Bronchial epithelial cell (primary cell): ENCODE data around the gene CACNG6. TPM values are rescaled to one million over a fixed set of nuclear protein-coding genes. Genes with fewer than 3 reads are reported as not detected.
"Not testable (repeated sequence)": the region's sequence is repeated elsewhere in the genome, so short reads cannot be mapped to it uniquely, and the experiment has no call there.

Experiments
- DNase-seq: peaks from one replicate; pipeline ENCODE4 v3.0.0-alpha.2; 2010; ENCODE audit warnings: low read depth
- FAIRE-seq: peaks from 2 replicates; lab custom pipeline; 2011; peaks lifted over from hg19 to GRCh38; lab: Jason Lieb, UNC
- H3K27me3 ChIP-seq: 2 replicates; pipeline ENCODE4 v1.5.1; 2011; ENCODE audit warnings: low read length; ENCODE audit not compliant: control insufficient read depth, insufficient read depth
- H3K36me3 ChIP-seq: 2 replicates; pipeline ENCODE4 v1.5.1; 2011; ENCODE audit warnings: low read length; ENCODE audit not compliant: control insufficient read depth, insufficient read depth
- H3K4me3 ChIP-seq: 2 replicates; pipeline ENCODE4 v1.5.1; 2011; ENCODE audit warnings: mild to moderate bottlenecking, low read depth, low read length, control low read depth
- CTCF ChIP-seq: IDR thresholded peaks from 2 replicates; pipeline ENCODE4 v1.5.1; 2011; ENCODE audit warnings: mild to moderate bottlenecking, moderate library complexity, low read length, control low read depth, inconsistent platforms; ENCODE audit not compliant: insufficient read depth, severe bottlenecking
- total RNA-seq: library from RNA; depleted of rRNA; stranded (reverse); fragments of >200 nt; gene quantifications from 2 replicates; pipeline ENCODE4 v1.2.1, GENCODE V29; 2014

Gene CACNG6
- total RNA-seq, 1 donor from 2014 or later, result 0.26 TPM

GRCh38 chr19:53945998-53946397 is 45.4 kb upstream of the CACNG6 start:
- Histone ChIP-seq H3K36me3 (no peaks in the 10 kb centered on the region), H3K27me3 (no peaks in the 10 kb centered on the region), H3K4me3 (no peak overlapping the region)
- DNase-seq (no peak), FAIRE-seq (no peak)
- no peak for TF ChIP-seq CTCF

GRCh38 chr19:53947624-53948023 is 43.8 kb upstream of the CACNG6 start:
- Histone ChIP-seq H3K27me3 (no peaks in the 10 kb centered on the region), H3K36me3 (no peaks in the 10 kb centered on the region), H3K4me3 (no peak overlapping the region)
- TF ChIP-seq CTCF, result no peak
- FAIRE-seq (no peak), DNase-seq (no peak)

GRCh38 chr19:53948611-53949010 is 42.8 kb upstream of the CACNG6 start:
- H3K27me3 ChIP-seq, H3K36me3 ChIP-seq, H3K4me3 ChIP-seq, DNase-seq, FAIRE-seq: not testable (repeated sequence)

- Histone ChIP-seq H3K4me3 (no peak overlapping the region), H3K36me3 (no peaks in the 10 kb centered on the region), H3K27me3 (no peaks in the 10 kb centered on the region)
- DNase-seq, result no peak
- no peak for FAIRE-seq
- TF ChIP-seq CTCF, result no peak
Measured at GRCh38 chr19:53951436-53951835, 40.0 kb upstream of the CACNG6 start.

GRCh38 chr19:53951947-53952346 is 39.5 kb upstream of the CACNG6 start:
- no peak overlapping the region for H3K4me3 ChIP-seq
- no peak for DNase-seq
- no peaks in the 10 kb centered on the region for H3K27me3 ChIP-seq
- no peak for TF ChIP-seq CTCF
- no peak for FAIRE-seq
- H3K36me3 ChIP-seq, result no peaks in the 10 kb centered on the region

GRCh38 chr19:53953383-53953782 is 38.1 kb upstream of the CACNG6 start:
- FAIRE-seq, result no peak
- Histone ChIP-seq H3K36me3 (no peaks in the 10 kb centered on the region), H3K27me3 (peaks cover 6% of the 10 kb centered on the region), H3K4me3 (no peak overlapping the region)
- DNase-seq, result no peak
- no peak for TF ChIP-seq CTCF
